SK-N-SH (cell line): ENCODE data around the gene ACTL10.

Experiments used
- CTCF ChIP-seq: fragments of 200-600 bp; sonication (generic); IDR thresholded peaks from 2 replicates; pipeline ENCODE4 v1.6.1; 2017; ENCODE audit warnings: antibody characterized with exemption, mild to moderate bottlenecking, moderate library complexity
- EP300 ChIP-seq, 2 experiments: IDR thresholded peaks; 2 replicates each; pipeline versions ENCODE4 v1.4.0 to v1.6.1; 2012; ENCODE audit warnings: borderline replicate concordance in 1 of 2, low read depth in 1 of 2, low read length in 1 of 2
- EZH2phosphoT487 ChIP-seq: fragments of 200-600 bp; sonication (generic); IDR thresholded peaks from 2 replicates; pipeline ENCODE4 v1.6.1; 2017; ENCODE audit warnings: low read depth, mixed run types, mild to moderate bottlenecking, antibody characterized with exemption, moderate library complexity, borderline replicate concordance
- FOXM1 ChIP-seq: IDR thresholded peaks from 2 replicates; pipeline ENCODE4 v1.4.0; 2012; ENCODE audit warnings: low read depth, mild to moderate bottlenecking
- MAX ChIP-seq: IDR thresholded peaks from 2 replicates; pipeline ENCODE4 v1.4.0; 2012; ENCODE audit warnings: low read depth
- MXI1 ChIP-seq: IDR thresholded peaks from 2 replicates; pipeline ENCODE4 v1.6.1; 2012; ENCODE audit warnings: mild to moderate bottlenecking, low read depth, low read length, improper control_type of control experiment
- NFIC ChIP-seq: IDR thresholded peaks from 2 replicates; pipeline ENCODE4 v1.4.0; 2012; ENCODE audit warnings: borderline replicate concordance
- NRF1 ChIP-seq: IDR thresholded peaks from 2 replicates; pipeline ENCODE4 v1.6.1; 2012; ENCODE audit warnings: low read depth, mild to moderate bottlenecking, low read length
- POLR2AphosphoS5 ChIP-seq: IDR thresholded peaks from 2 replicates; pipeline ENCODE4 v1.6.1; 2012; ENCODE audit warnings: low read depth, low read length
- RAD21 ChIP-seq: IDR thresholded peaks from 2 replicates; pipeline ENCODE4 v1.6.1; 2012; ENCODE audit warnings: mild to moderate bottlenecking, low read length
- RFX5 ChIP-seq: IDR thresholded peaks from 2 replicates; pipeline ENCODE4 v1.6.1; 2012; ENCODE audit warnings: mild to moderate bottlenecking, improper control_type of control experiment, low read length
- TCF12 ChIP-seq: IDR thresholded peaks from 2 replicates; pipeline ENCODE4 v1.4.0; 2012
- TF ChIP-seq, protein P1 (sequence below): IDR thresholded peaks from 2 replicates; pipeline ENCODE4 v1.6.1; 2012; ENCODE audit warnings: mild to moderate bottlenecking, low read depth, low read length, moderate library complexity
- TF ChIP-seq, protein P2 (sequence below): IDR thresholded peaks from 2 replicates; pipeline ENCODE4; 2012

GRCh38 chr20:33647603-33648395, 18.9 kb upstream of the ACTL10 start:
- TF ChIP-seq TCF12 = no peak
- no peak for TF ChIP-seq NFIC
- TF ChIP-seq, protein P1, sequence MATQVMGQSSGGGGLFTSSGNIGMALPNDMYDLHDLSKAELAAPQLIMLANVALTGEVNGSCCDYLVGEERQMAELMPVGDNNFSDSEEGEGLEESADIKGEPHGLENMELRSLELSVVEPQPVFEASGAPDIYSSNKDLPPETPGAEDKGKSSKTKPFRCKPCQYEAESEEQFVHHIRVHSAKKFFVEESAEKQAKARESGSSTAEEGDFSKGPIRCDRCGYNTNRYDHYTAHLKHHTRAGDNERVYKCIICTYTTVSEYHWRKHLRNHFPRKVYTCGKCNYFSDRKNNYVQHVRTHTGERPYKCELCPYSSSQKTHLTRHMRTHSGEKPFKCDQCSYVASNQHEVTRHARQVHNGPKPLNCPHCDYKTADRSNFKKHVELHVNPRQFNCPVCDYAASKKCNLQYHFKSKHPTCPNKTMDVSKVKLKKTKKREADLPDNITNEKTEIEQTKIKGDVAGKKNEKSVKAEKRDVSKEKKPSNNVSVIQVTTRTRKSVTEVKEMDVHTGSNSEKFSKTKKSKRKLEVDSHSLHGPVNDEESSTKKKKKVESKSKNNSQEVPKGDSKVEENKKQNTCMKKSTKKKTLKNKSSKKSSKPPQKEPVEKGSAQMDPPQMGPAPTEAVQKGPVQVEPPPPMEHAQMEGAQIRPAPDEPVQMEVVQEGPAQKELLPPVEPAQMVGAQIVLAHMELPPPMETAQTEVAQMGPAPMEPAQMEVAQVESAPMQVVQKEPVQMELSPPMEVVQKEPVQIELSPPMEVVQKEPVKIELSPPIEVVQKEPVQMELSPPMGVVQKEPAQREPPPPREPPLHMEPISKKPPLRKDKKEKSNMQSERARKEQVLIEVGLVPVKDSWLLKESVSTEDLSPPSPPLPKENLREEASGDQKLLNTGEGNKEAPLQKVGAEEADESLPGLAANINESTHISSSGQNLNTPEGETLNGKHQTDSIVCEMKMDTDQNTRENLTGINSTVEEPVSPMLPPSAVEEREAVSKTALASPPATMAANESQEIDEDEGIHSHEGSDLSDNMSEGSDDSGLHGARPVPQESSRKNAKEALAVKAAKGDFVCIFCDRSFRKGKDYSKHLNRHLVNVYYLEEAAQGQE = no peak
- no peak for TF ChIP-seq CTCF
- TF ChIP-seq MXI1 = no peak
- TF ChIP-seq RFX5 = no peak
- TF ChIP-seq POLR2AphosphoS5 = no peak
- TF ChIP-seq EP300 (IDR thresholded peaks at IDR 0.05; ENCODE audit: borderline replicate concordance in 1 of 2, low read depth in 1 of 2, low read length in 1 of 2) = no peak
- no peak for TF ChIP-seq EZH2phosphoT487
- TF ChIP-seq, protein P2, sequence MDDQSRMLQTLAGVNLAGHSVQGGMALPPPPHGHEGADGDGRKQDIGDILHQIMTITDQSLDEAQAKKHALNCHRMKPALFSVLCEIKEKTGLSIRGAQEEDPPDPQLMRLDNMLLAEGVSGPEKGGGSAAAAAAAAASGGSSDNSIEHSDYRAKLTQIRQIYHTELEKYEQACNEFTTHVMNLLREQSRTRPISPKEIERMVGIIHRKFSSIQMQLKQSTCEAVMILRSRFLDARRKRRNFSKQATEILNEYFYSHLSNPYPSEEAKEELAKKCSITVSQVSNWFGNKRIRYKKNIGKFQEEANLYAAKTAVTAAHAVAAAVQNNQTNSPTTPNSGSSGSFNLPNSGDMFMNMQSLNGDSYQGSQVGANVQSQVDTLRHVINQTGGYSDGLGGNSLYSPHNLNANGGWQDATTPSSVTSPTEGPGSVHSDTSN = no peak
- TF ChIP-seq RAD21 = no peak
- TF ChIP-seq MAX = no peak
- no peak for TF ChIP-seq NRF1
- no peak for TF ChIP-seq FOXM1
